NK-92 (cell line): ENCODE results near the gene IL6ST.
"Not testable (repeated sequence)": the region's sequence is repeated elsewhere in the genome, so short reads cannot be mapped to it uniquely, and the experiment has no call there.

Experiments
- DNase-seq: peaks from one replicate; lab custom pipeline; 2025; ENCODE audit not compliant: unreplicated experiment; lab: John Stamatoyannopoulos, UW

The IL6ST gene

DNA sequence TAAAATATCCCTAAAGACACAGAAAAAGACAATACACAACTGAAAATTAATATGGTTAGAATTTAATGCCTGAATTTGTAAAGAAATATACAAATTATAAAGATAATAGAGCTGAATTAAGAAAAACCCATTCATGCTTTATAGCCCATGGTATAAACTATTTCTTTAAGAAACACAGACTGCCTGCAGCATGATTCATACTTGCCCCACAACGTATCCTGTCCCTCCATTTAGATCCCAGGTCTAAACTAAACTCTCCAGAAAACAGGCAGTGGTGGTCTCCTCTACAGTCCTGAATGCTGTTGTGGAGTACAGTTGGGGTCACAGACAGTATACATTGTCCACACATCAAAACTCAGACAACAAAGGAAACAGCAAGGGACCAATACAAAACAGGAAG is 24.8 kb downstream of the IL6ST start:
- no peak for DNase-seq

DNA sequence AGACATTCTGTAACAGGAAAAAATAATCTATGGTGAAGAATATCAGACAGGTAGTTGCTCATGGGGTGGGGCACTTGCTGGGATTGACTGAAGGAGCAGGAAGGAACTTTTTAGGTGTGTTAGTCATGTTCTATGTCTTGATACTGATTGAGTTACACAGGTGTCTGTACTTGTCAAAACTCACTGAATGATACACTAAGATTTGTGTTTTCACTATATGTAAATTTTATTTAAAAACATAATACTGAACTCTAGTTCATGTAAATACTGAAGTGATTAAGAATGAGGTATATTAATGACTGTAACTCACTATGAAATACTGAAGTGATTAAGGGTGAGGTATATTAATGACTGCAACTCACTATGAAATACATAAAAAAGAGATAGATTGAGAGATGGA is 28.5 kb downstream of the IL6ST start:
- DNase-seq: no peak

DNA sequence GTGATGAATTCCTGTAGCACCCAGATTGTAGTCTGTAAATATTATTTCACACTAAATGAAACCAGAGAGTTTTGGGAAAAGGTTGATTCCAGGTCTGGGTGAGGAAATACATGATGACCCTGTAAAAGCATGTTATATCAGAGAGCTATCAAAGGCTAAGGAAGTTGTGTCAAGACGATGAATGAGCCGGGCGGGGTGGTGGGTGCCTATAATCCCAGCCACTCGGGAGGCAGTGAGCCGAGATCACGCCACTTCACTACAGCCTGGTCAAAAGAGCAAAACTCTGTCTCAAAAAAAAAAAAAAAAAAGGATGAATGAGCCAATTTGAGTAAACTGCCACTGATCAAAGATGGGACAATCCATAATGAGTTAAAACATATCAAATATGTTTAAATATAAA is 29.2 kb downstream of the IL6ST start:
- DNase-seq: no peak

DNA sequence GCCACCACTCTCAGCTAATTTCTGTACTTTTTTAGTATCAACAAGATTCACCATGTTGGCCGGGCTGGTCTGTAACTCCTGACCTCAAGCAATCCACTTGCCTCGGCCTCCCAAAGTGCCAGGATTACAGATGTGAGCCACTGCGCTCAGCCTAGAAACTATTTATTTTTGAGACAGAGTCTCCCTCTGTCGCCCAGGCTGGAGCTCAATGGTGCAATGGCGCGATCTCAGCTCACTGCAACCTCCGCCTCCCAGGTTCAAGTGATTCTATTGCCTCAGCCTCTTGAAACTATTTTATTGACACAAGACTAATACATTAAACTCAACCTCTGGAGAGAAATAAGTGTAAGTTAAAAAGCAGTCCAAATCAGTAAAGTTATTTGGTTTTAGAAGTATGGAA is 34.0 kb downstream of the IL6ST start:
- no peak for DNase-seq

DNA sequence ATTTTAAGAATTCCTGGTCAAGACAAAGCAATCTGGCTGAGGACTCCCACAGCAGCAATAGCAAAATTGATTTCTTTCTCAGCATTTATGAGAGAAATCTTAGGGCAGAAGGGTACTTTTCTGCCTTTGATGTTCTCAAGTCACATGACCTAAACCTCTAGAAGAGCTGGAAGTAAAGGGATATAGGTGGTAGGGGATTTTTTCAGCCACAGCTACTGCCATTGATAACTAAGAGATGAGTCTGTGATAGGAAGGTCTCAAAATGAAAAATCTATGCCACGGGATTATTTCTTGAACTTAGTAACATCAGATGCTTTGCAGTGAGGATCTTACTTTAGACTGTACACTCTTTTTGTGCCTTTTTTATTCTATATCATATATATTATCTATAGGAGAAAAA is 35.6 kb downstream of the IL6ST start:
- DNase-seq: no peak

DNA sequence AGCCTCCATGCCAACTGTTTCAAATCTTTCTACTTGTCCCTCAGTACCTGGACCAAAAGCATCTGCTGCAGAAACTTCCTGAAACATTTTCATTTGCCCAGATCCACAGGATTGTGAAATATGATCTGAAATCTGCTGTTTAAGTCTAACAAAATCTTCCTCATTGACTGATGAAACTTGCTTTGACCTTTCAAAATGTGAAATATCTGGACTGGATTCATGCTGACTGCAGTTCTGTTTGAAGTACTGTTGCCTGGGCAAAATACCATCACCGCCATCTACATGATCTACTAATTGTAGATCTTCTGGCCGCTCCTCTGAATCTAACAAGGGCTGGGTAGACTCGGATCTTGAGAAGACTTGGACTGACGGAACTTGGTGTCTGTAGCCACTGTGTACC is 53.6 kb downstream of the IL6ST start:
- DNase-seq: not testable (repeated sequence)

DNA sequence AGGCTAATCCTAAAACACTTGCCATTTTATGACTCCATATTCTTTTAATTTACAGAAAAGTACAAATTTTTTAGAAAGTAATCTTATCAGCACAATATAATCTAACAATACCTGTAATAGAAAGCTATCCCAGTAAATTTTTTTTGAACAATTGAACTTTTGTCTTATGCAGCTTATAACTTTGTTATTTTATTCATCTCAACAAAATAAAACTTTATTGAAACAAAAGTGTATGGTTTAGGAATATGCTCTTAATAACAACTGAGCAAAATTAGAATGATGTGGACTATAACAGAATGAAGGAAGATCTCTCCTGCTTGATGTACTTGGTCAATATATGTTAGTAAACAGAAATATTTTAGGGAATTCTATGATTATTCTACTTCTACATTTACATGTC is 57.2 kb downstream of the IL6ST start:
- DNase-seq: not testable (repeated sequence)

DNA sequence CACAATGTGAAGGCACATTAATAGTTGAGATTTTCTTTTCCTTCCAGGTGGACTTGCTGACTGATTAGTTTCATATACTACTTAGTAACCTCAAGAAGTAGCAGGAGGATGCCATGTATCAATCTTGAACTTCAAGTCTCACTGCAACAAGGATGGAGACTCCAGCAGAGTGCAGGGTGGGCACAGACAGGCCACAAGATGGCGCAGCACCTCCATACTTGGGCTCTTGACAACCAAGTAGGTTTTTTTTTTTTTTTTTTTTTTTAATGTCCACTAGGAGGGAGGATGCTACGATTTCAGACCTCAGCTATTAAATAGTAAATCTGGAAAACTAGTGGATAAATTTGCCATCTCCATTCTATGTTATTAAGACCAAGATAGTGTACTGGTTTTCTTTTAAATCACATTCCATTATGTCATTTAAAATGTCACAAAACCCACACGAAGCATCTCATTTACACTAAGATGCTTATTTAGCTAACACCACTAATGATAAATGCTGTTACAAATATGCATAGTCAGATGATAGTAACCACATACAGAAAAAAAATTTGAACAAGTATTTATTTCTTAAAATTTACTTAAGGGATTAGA is 58.6 kb downstream of the IL6ST start:
- DNase-seq: no peak

DNA sequence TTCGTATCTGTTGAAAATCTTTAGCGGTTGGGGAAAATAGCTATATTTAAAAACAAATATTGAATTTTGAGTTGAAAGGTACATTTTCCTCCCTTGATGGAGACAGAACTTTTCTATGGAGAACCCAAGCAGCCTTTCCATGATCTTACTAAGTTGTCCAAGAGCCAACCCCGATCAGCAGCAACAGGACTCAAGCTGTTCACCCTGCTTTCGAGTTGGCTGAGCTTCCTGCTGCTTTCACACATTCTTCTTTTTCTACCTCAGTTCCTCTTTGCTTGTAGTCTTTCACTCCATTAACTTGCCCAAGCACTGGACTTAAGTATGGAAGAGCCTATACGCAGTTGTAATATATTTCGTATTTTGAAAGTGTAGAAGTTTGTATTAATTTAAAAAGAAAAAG is 59.4 kb downstream of the IL6ST start:
- DNase-seq: no peak

DNA sequence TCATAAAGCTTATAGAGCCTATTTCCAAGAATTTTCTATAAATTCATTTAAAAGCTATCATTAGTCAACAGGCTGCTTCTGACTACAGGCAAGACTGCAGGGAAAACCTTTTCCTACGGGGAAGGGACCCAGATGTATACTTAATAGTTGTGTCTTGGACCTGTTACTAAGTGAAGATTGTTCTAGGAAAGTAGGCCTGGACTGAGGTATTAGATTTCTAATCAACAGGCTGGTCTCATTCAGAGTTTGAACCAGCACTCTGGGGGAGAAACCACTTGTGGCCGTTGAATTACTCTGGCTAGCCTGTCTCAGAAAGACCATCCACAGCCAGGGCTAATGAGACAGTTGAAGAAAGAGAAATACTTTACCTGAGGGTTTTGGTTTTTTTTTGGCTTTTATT is 60.0 kb downstream of the IL6ST start:
- no peak for DNase-seq

DNA sequence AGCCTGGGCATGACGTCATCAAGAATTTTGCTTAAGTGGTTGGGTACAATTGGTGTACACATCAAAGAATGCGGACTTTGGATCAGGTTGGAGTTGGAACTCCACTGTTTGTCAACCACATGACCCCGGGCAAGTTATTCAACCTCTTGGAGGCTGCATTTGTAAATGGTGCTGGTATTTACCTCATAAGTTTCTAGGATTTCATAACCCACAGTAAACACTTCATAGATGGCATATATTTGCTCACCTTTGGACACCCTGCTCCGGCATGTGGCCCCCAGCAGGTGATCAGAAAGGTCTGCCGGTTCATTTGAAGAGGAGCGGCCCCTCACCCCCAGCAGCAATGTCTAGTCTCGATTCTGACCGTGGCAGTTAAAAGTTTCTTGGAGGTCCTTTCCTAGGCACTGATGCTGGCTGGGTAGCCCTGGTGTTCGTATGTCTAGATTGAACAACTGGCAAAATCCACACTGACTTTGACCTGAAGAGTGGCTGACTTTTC is 60.6 kb downstream of the IL6ST start:
- DNase-seq: no peak

DNA sequence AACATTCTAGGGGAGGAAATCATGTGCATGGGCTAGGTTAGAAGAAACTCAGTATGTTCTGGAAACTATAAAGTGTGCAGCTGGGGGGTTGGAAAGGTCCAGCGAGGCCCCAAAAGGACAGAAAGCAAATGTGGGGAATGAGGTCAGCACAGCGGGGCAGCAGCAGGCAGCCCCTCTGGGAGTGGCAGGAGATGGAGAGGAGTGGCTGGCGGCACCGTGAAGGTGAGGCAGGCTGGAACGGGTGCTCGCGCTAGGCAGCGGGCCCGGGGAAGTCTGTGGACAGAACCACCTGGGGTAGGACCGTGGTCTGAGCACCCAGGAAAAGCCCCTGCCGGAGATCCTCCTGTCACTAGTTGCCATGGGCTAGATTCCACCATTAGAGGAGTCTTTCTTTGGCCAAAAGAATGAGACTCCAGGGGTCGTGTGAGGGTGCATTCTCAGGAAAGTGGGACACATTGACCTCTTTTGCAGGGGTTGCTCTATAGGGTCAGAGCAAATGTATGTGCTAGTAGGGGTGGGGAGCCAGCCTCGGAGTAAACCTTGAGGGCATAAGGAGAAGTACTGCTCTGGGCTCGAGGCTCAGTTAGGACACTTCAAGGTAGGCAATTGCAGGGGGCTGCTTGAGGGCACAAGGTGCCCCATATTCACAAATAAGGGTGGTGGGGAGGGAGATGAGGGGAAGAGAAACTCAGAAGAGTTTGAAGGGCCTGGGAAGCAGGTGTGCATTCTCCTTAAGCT is 61.2 kb downstream of the IL6ST start:
- DNase-seq: no peak

DNA sequence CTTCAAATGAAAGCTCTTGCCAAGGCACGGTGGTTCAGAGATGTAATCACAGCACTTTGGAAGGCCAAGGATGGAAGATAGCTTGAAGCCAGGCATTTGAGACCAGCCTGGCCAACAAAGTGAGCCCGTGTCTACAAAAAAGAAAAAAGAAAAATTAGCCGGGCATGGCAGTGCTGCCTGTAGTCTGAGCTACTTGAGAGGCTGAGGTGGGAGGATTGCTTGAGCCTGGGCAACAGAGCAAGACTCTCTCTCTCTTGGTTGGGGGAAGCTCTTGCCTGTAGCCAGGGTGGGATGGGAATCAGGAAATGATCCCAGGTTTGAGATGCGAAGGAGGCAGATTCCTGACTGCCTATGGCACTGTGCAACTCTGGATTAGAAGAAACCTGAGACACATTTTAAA is 62.1 kb downstream of the IL6ST start:
- no peak for DNase-seq

DNA sequence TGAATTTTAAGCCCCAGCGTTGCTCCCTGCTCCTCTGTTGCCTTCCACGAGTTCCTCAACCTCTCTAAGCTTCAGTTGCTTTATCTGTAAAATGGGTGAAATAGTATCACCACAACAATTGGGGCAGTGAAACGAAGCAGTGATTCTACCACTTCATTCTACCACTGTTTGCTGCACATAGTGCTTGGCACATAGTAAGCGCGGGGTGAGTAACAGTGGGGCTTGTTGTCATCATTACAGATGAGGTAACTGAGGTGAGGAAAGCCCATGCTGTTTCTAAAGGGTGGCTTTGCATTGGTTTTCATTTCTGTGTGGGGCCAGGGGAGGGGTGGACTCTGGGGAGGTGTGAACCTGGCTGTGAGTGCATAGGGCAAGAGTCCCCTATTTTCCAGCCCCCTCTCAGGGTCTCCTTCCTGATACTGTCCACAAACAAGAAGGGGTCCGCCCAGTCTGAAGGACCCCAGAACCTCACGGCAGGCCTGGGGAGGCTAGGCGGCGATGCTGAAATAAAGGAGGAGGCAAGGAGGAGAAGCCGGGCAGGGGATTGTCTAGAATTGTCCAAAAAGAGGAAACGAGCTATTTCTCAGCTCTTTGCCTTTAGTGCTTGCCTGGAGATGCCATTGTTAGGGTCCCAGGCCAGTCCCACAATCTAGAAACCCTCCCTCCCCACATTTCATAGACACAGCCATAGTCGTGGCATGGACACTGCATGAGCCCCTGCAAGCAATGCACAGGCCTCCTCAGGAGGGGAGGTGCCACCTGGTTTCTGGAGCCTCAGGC is 65.6 kb downstream of the IL6ST start:
- no peak for DNase-seq

DNA sequence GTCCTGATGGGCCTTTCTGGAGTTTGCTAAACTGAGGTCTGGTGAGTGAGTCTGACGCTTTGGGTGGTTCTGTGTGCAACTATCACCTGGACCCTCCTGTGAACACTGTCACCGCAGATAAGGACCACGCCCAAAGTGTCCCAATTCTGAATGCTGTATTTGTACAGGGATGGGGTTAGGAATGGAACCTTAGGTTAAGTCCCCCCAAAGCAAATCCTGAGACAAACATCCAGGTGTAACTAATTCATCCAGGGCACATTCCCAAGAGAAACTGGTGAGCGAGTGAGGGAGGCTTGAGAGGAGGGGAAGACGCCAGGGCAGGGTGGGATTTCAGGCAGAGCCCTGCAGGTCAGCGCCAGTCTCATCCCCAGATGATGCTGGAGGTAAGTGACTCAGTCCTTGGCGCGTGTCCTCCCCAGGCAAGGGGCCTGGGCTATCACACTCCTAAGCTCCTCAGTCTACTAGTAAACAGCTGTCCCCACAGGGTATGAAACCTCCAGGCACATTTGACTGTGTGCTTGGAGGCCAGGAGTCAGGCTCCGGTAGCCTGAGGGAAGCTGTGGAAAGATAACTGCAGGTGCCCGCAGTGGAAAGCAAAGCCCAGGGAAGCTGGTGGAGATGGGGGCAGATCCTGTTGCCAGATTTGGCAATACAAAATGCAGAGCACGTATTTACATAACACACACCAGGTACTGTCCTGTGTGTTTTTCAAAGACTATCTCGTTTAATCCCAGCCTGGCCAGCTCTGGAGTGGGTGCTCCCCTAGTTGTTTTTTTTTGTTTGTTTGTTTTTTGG is 66.7 kb downstream of the IL6ST start:
- DNase-seq: no peak

DNA sequence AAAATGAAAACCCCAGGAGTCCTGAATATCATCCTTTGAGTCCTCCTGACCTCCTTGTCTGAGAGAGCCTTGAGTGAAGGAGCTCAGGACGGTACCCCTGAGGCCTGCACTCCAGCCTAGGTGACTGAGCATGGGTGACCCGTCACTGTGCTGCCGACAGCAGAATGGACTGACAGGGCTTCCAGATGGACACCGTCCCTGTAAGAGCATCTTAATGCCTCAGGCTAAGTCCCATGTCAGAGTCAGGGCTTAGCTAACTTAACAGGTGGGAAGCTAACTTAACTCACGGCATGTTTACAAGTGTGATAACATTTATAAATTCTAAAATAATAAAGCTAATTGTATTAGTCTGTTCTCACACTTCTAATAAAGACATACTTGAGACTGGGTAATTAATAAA is 68.3 kb downstream of the IL6ST start:
- DNase-seq: no peak

DNA sequence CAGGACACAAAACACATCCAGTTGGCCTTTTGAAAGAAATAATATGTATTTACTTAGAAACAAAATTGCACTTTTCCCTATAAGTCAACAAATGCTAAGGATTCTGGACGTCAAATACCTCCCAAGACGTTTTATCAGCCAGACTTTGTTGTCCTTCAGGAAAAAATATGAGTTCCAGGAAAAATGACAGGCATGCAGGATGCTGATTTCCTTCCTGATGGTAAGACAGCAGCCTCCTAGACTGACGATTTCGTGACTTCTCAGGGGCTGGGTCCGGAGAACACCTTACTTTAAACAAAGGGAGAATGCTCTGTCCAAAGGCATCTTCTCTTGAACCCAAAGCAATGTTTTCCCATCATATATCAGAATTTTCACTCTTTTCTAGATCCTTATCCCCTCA is 69.1 kb downstream of the IL6ST start:
- no peak for DNase-seq

DNA sequence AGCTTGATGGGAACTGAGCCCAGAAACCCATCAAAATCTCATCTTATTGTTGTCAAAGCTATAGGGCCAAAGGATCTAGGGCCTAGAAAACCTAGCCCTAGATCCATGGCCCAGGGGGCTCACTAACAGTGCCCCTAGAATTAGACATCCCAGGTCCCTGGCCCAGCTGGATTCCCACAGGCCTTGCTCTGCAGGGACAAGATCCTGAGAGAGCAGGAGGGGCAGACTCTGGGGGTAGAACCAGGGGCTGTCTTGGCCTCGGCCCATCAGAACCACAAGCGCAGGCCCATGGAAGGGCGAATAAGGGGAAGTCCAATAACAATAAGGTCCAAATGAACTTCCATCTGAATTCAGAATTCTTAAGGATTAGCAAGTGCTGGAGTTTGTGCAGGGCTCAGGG is 69.6 kb downstream of the IL6ST start:
- DNase-seq: no peak

DNA sequence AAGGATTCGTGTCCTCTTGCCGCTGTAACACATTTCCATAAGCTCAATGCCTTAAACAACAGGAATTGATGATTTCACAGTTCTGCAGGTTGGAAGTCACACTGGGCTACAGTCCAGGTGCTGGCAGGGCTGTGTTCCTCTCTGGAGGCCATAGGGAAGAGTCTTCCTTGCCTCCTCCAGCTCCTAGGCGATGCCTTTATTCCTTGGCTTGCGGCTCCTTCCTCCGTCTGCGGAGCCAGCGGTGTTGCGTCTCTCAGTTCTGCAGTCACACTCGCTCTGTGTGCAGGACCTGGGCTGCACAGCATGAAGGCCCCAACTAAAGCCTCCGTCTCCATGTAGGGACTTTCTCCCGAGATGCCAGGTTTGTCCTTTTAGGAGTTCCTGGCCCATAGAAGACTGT is 70.0 kb downstream of the IL6ST start:
- DNase-seq: no peak

DNA sequence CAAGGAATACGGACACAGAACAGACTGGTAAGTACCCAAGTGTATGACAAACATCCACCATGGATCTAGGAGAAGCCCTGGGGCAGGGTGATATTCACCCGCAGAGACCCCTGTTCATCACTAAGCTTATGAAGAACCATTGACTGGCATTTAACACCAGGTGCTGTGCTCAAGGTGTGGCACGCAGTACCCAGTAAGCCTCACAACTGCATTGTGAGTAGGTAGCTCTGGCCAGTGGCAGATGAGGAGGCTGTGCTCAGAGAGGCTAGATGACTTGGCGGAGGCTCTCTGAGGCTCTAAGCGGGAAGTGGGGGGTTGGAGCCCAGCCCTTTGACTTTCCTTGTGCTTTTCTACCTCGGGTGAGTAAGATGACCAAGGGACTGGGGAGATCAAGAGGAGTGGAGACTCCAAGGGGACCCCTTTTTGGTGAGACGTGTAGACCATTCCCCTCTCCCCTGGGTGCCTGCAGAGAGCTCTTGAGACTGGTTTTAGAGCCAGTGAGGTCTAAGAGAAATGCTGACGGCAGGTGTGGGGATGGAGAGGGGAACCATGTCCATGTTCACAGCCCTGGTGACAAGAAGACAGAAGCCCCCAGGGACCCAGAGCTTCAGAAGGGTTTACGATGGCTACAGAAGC is 70.8 kb downstream of the IL6ST start:
- no peak for DNase-seq
